CD14-positive monocyte (primary cell): ENCODE measurements around the gene PHB1. TPM values are rescaled to one million over a fixed set of nuclear protein-coding genes. Genes with fewer than 3 reads are reported as not detected.

Experiments used
- DNase-seq, 3 donors: peaks; one replicate each; pipeline ENCODE4 v3.0.0-alpha.2; 2011 to 2022
- H2AFZ ChIP-seq: 2 replicates; pipeline ENCODE4 v1.6.0; 2012; ENCODE audit warnings: mild to moderate bottlenecking, low read depth, low read length, inconsistent platforms; ENCODE audit not compliant: insufficient read depth, poor library complexity, severe bottlenecking
- H3K27ac ChIP-seq, 2 donors: 1 replicate in 1 of 2; 2 replicates in 1 of 2; pipeline ENCODE4 v1.5.1; 2012 to 2013; ENCODE audit warnings: low read length in 2 of 2, control low read depth in 1 of 2, inconsistent platforms in 1 of 2, low read depth in 1 of 2, mild to moderate bottlenecking in 1 of 2
- H3K27me3 ChIP-seq, 2 donors: one replicate each; pipeline versions ENCODE4 v1.6.0 to v1.6.1; 2011 to 2013; ENCODE audit warnings: low read length in 2 of 2; ENCODE audit not compliant: control insufficient read depth in 2 of 2, insufficient read depth in 2 of 2
- H3K36me3 ChIP-seq, 2 donors: replicated peaks in 1 of 2; 1 replicate in 1 of 2; 2 replicates in 1 of 2; pipeline versions ENCODE4 v1.5.1 to v1.6.1; 2012 to 2013; ENCODE audit warnings: low read length in 2 of 2, control low read depth in 1 of 2, inconsistent platforms in 1 of 2, mild to moderate bottlenecking in 1 of 2; ENCODE audit not compliant: insufficient read depth in 2 of 2, control insufficient read depth in 1 of 2
- H3K4me1 ChIP-seq, 2 donors: 1 replicate in 1 of 2; 2 replicates in 1 of 2; pipeline versions ENCODE4 v1.5.1 to v1.6.1; 2012 to 2013; ENCODE audit warnings: low read length in 2 of 2, control low read depth in 1 of 2, inconsistent platforms in 1 of 2, mild to moderate bottlenecking in 1 of 2, moderate library complexity in 1 of 2; ENCODE audit not compliant: insufficient read depth in 2 of 2, control insufficient read depth in 1 of 2
- H3K4me2 ChIP-seq: replicated peaks from 2 replicates; pipeline ENCODE3; 2012; ENCODE audit warnings: low read length, moderate library complexity, mild to moderate bottlenecking; ENCODE audit not compliant: poor library complexity, severe bottlenecking; ENCODE audit errors: extremely low read depth
- H3K4me3 ChIP-seq, 3 experiments: fragments of 200-600 bp in 1 of 3; sonication (generic) in 1 of 3; replicated peaks in 1 of 3; 1 replicate in 2 of 3; 2 replicates in 1 of 3; pipeline ENCODE4 v1.5.1; 2011 to 2013; ENCODE audit warnings: low read length in 3 of 3, mild to moderate bottlenecking in 3 of 3, control low read depth in 2 of 3, low read depth in 2 of 3, inconsistent platforms in 1 of 3, moderate library complexity in 1 of 3
- H3K79me2 ChIP-seq: 2 replicates; pipeline ENCODE4 v1.6.0; 2012; ENCODE audit warnings: mild to moderate bottlenecking, control low read depth, inconsistent platforms, low read length, moderate library complexity; ENCODE audit not compliant: insufficient read depth
- H3K9ac ChIP-seq: 2 replicates; pipeline ENCODE4 v1.6.0; 2017; ENCODE audit warnings: low read length, mild to moderate bottlenecking; ENCODE audit not compliant: insufficient read depth, poor library complexity, severe bottlenecking
- H3K9me3 ChIP-seq, 2 donors: replicated peaks in 1 of 2; 1 replicate in 1 of 2; 2 replicates in 1 of 2; pipeline versions ENCODE4 v1.5.1 to v1.6.1; 2012 to 2013; ENCODE audit warnings: low read length in 2 of 2, control low read depth in 1 of 2; ENCODE audit not compliant: control insufficient read depth in 1 of 2, insufficient read depth in 1 of 2
- H4K20me1 ChIP-seq: 2 replicates; pipeline ENCODE4 v1.6.0; 2012; ENCODE audit warnings: mild to moderate bottlenecking, low read length, control low read depth, moderate library complexity; ENCODE audit not compliant: insufficient read depth
- H3K27ac Mint-ChIP-seq, 7 donors: one replicate each; pipeline ENCODE4 v1.8.0; 2020; ENCODE audit warnings: mild to moderate bottlenecking in 7 of 7, mixed read lengths in 7 of 7, moderate library complexity in 6 of 7, inconsistent platforms in 2 of 7
- H3K27me3 Mint-ChIP-seq, 3 donors: one replicate each; pipeline ENCODE4 v1.8.0; 2021 to 2022; ENCODE audit warnings: low read depth in 3 of 3, mild to moderate bottlenecking in 3 of 3, mixed read lengths in 3 of 3, moderate library complexity in 3 of 3, inconsistent platforms in 1 of 3
- H3K36me3 Mint-ChIP-seq, 2 donors: one replicate each; pipeline ENCODE4 v1.8.0; 2020; ENCODE audit warnings: mixed read lengths in 2 of 2, inconsistent platforms in 1 of 2, mild to moderate bottlenecking in 1 of 2
- H3K4me1 Mint-ChIP-seq: one replicate; pipeline ENCODE4 v1.8.0; 2020; ENCODE audit warnings: mild to moderate bottlenecking, mixed read lengths
- H3K4me3 Mint-ChIP-seq, 2 donors: one replicate each; pipeline ENCODE4 v1.8.0; 2020; ENCODE audit warnings: mild to moderate bottlenecking in 2 of 2, mixed read lengths in 2 of 2, moderate library complexity in 1 of 2
- H3K9me3 Mint-ChIP-seq, 7 donors: one replicate each; pipeline ENCODE4 v1.8.0; 2020 to 2022; ENCODE audit warnings: mixed read lengths in 7 of 7, mild to moderate bottlenecking in 6 of 7, moderate library complexity in 6 of 7, inconsistent platforms in 2 of 7
- whole genome bisulfite sequencing: methylation state at CpG from one replicate; pipeline ENCODE4 v1.1.5; 2013; ENCODE audit warnings: missing lambda C conversion rate; ENCODE audit not compliant: insufficient coverage; 5-methylcytosine and 5-hydroxymethylcytosine counted together
- intact Hi-C, 2 donors: fragments of 100-400 bp; cut with micrococcal nuclease; formaldehyde crosslinking; loops; one replicate each; pipeline versions ENCODE4 v1.15.0 to v1.15.1; 2023
- polyA plus RNA-seq, 3 donors: library from polyadenylated mRNA; depleted of rRNA in 1 of 3; unstranded in 2 of 3; stranded (reverse) in 1 of 3; fragments of 300-500 nt in 2 of 3; fragments of >200 nt in 1 of 3; fragmentation: Illumina TruSeq in 2 of 3; gene quantifications; 1 replicate in 2 of 3; 2 replicates in 1 of 3; pipeline ENCODE4 v1.2.3, GENCODE V29; 2012 to 2021
- TF ChIP-seq, protein P1 (sequence below): fragments of 200-600 bp; IDR thresholded peaks from one replicate; pipeline ENCODE4 v1.8.0; 2022; ENCODE audit warnings: antibody characterized with exemption, mild to moderate bottlenecking

Gene PHB1
- polyA plus RNA-seq, 3 donors: 57.1 to 89.2 (median 83.9) TPM

DNA sequence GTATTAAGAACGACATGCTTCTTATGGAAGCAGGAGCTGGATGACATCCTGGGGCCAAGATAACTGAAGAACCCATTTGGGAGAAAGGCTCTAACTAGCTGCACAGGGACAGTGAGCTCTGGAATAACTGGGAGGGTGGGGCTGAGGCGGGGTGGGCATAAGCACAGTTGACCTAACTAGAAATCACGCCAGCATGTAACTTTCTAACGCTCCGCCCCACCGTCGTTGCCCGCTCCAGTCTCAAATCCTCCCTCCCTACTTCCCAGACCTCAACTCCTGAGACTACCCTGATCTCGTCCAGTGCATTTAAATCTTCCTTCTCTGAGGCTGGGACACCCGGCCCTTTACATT lies 436 bp downstream of the PHB1 start:
- Mint-ChIP-seq H3K36me3 (peaks cover 25 to 35% of the 10 kb centered on the region in 2 donors), H3K4me3 (peak overlapping the region; percentile 98 to 100), H3K9me3 (peaks cover 0 to 1% (median 0%) of the 10 kb centered on the region in 7 donors), H3K27ac (peak overlapping the region; percentile 73 to 96 (median 90)), H3K27me3 (peaks cover 4 to 7% (median 6%) of the 10 kb centered on the region in 3 donors), H3K4me1 (peaks cover 19% of the 10 kb centered on the region)
- 2% methylated on average over 9 of the region's 10 CpGs for WGBS
- H3K27me3 ChIP-seq: no peaks in the 10 kb centered on the region
- peak overlapping the region; percentile 62 for H3K9ac ChIP-seq
- H2AFZ ChIP-seq: peak overlapping the region; percentile 89
- H3K4me3 ChIP-seq: peak overlapping the region; percentile 58 to 98 (median 81)
- TF ChIP-seq, protein P1, sequence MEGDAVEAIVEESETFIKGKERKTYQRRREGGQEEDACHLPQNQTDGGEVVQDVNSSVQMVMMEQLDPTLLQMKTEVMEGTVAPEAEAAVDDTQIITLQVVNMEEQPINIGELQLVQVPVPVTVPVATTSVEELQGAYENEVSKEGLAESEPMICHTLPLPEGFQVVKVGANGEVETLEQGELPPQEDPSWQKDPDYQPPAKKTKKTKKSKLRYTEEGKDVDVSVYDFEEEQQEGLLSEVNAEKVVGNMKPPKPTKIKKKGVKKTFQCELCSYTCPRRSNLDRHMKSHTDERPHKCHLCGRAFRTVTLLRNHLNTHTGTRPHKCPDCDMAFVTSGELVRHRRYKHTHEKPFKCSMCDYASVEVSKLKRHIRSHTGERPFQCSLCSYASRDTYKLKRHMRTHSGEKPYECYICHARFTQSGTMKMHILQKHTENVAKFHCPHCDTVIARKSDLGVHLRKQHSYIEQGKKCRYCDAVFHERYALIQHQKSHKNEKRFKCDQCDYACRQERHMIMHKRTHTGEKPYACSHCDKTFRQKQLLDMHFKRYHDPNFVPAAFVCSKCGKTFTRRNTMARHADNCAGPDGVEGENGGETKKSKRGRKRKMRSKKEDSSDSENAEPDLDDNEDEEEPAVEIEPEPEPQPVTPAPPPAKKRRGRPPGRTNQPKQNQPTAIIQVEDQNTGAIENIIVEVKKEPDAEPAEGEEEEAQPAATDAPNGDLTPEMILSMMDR: no peak
- intact Hi-C loops: no loop called here
- H3K4me1 ChIP-seq: peaks cover 15 to 18% of the 10 kb centered on the region in 2 donors
- no peaks in the 10 kb centered on the region for H4K20me1 ChIP-seq
- H3K27ac ChIP-seq: peak overlapping the region in 1 of 2 donors; percentile 63
- peak overlapping the region; percentile 99 for H3K4me2 ChIP-seq
- peaks cover 31 to 39% of the 10 kb centered on the region in 2 donors for H3K36me3 ChIP-seq
- H3K79me2 ChIP-seq: peaks cover 14% of the 10 kb centered on the region
- H3K9me3 ChIP-seq: no peaks in the 10 kb centered on the region
- DNase-seq: no peak

DNA sequence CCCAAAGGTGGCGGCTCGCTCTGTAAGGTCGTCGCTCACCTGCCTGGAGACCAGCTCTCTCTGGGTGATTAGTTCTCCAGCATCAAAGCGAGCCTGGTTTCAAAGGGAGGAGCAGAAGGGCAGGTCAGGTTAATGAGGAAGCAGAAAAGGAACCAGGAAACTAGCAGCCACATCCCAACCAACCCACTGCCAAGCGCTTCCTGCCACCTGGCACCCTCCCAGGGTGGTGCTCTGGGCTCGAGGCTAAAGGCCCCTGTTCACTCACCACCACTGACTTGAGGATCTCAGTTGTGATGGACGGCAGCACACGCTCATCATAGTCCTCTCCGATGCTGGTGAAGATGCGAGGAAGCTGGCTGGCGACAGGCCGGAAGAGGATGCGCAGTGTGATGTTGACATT lies 5.6 kb downstream of the PHB1 start:
- DNase-seq: no peak
- no peak overlapping the region for H3K27ac ChIP-seq
- H3K9me3 ChIP-seq: no peaks in the 10 kb centered on the region
- H3K27ac Mint-ChIP-seq: peak overlapping the region in 1 of 7 donors; percentile 55
- no peak overlapping the region for H2AFZ ChIP-seq
- H3K36me3 Mint-ChIP-seq: peaks cover 70 to 83% of the 10 kb centered on the region in 2 donors
- no peak overlapping the region for H3K4me3 Mint-ChIP-seq
- 44% methylated on average over 11 of the region's 14 CpGs for WGBS
- H3K79me2 ChIP-seq: peaks cover 8% of the 10 kb centered on the region
- TF ChIP-seq, protein P1: no peak
- H3K9me3 Mint-ChIP-seq: no peaks in the 10 kb centered on the region
- intact Hi-C loops: loop anchor here in 1 of 2 donors (2.0 kb wide), 1 partner anchor 146 kb away; no protein-coding TSS in a partner anchor
- no peak overlapping the region for H3K4me3 ChIP-seq
- H3K9ac ChIP-seq: no peak overlapping the region
- H3K36me3 ChIP-seq: peaks cover 64 to 87% of the 10 kb centered on the region in 2 donors
- peaks cover 19% of the 10 kb centered on the region for H3K4me1 Mint-ChIP-seq
- H4K20me1 ChIP-seq: no peaks in the 10 kb centered on the region
- H3K27me3 Mint-ChIP-seq: peaks cover 0 to 2% (median 1%) of the 10 kb centered on the region in 3 donors
- H3K4me2 ChIP-seq: no peak overlapping the region
- H3K4me1 ChIP-seq: peaks cover 4 to 15% of the 10 kb centered on the region in 2 donors
- no peaks in the 10 kb centered on the region for H3K27me3 ChIP-seq
